Osteoblast (primary cell): Measurements from ENCODE around the gene CACNG1. TPM values are rescaled to one million over a fixed set of nuclear protein-coding genes. Genes with fewer than 3 reads are reported as not detected.

Experiments
- DNase-seq: peaks from one replicate; pipeline ENCODE4 v3.0.0; 2011; ENCODE audit warnings: low spot score, mixed read lengths; ENCODE audit not compliant: insufficient read length; ENCODE audit errors: missing footprints
- H2AFZ ChIP-seq: 2 replicates; pipeline ENCODE4 v1.6.0; 2011; ENCODE audit warnings: mild to moderate bottlenecking, low read length
- H3K27ac ChIP-seq: 2 replicates; pipeline ENCODE4 v1.5.1; 2011; ENCODE audit warnings: mild to moderate bottlenecking, low read depth, low read length, moderate library complexity
- H3K27me3 ChIP-seq: 2 replicates; pipeline ENCODE4 v1.6.0; 2012; ENCODE audit warnings: mild to moderate bottlenecking, control low read depth, inconsistent platforms, low read length, moderate library complexity; ENCODE audit not compliant: insufficient read depth
- H3K36me3 ChIP-seq: 2 replicates; pipeline ENCODE4 v1.5.1; 2011; ENCODE audit warnings: mild to moderate bottlenecking, low read length, control low read depth, moderate library complexity; ENCODE audit not compliant: insufficient read depth
- H3K4me1 ChIP-seq: 2 replicates; pipeline ENCODE4 v1.5.1; 2011; ENCODE audit warnings: mild to moderate bottlenecking, low read length, control low read depth, moderate library complexity; ENCODE audit not compliant: insufficient read depth
- H3K4me2 ChIP-seq: 2 replicates; pipeline ENCODE4 v1.6.0; 2011; ENCODE audit warnings: mild to moderate bottlenecking, low read length; ENCODE audit not compliant: insufficient read depth
- H3K4me3 ChIP-seq: fragments of 200-600 bp; sonication (generic); 3 replicates; pipeline ENCODE4 v1.5.1; 2012; ENCODE audit warnings: mild to moderate bottlenecking, low read length, inconsistent platforms; ENCODE audit not compliant: insufficient read depth
- H3K79me2 ChIP-seq: 2 replicates; pipeline ENCODE4 v1.6.0; 2012; ENCODE audit warnings: mild to moderate bottlenecking, low read length, control low read depth, inconsistent platforms; ENCODE audit not compliant: insufficient read depth
- H3K9me3 ChIP-seq: 2 replicates; pipeline ENCODE4 v1.5.1; 2011; ENCODE audit warnings: low read depth, low read length, control low read depth
- H4K20me1 ChIP-seq: 2 replicates; pipeline ENCODE4 v1.6.0; 2012; ENCODE audit warnings: mild to moderate bottlenecking, low read length, control low read depth; ENCODE audit not compliant: insufficient read depth
- CTCF ChIP-seq: IDR thresholded peaks from 2 replicates; pipeline ENCODE4 v1.5.1; 2011; ENCODE audit warnings: mild to moderate bottlenecking, low read depth, low read length, moderate library complexity; ENCODE audit errors: extremely low read depth
- total RNA-seq: library from RNA; depleted of rRNA; stranded (reverse); fragments of >200 nt; gene quantifications from 2 replicates; pipeline ENCODE4 v1.2.3, GENCODE V29; 2012

Gene CACNG1
- total RNA-seq, 1 donor, result not detected

- H3K79me2 ChIP-seq, result no peaks in the 10 kb centered on the region
- H3K9me3 ChIP-seq, result no peaks in the 10 kb centered on the region
- no peak for DNase-seq
- H3K27me3 ChIP-seq, result no peaks in the 10 kb centered on the region
- no peaks in the 10 kb centered on the region for H3K4me1 ChIP-seq
- no peaks in the 10 kb centered on the region for H4K20me1 ChIP-seq
- H3K4me2 ChIP-seq, result no peak overlapping the region
- H3K36me3 ChIP-seq, result no peaks in the 10 kb centered on the region
- no peak overlapping the region for H3K27ac ChIP-seq
- no peak overlapping the region for H3K4me3 ChIP-seq
- no peak overlapping the region for H2AFZ ChIP-seq
- no peak for TF ChIP-seq CTCF
These were observed 12.6 kb downstream of the CACNG1 start for GRCh38 chr17:67056746-67057490.

GRCh38 chr17:67058036-67058435, 13.7 kb downstream of the CACNG1 start:
- DNase-seq, result no peak
- H3K9me3 ChIP-seq, result no peaks in the 10 kb centered on the region
- no peak for TF ChIP-seq CTCF

GRCh38 chr17:67059372-67059771, 15.0 kb downstream of the CACNG1 start:
- Histone ChIP-seq H3K79me2 (no peaks in the 10 kb centered on the region), H4K20me1 (no peaks in the 10 kb centered on the region), H3K36me3 (no peaks in the 10 kb centered on the region), H3K4me2 (no peak overlapping the region), H3K4me3 (no peak overlapping the region), H3K4me1 (no peaks in the 10 kb centered on the region), H3K27ac (no peak overlapping the region), H3K9me3 (no peaks in the 10 kb centered on the region), H3K27me3 (no peaks in the 10 kb centered on the region), H2AFZ (no peak overlapping the region)
- no peak for TF ChIP-seq CTCF
- peak; percentile 68 for DNase-seq

More at GRCh38 chr17:67058036-67058435, 13.7 kb downstream of the CACNG1 start:
- Histone ChIP-seq H3K36me3 (no peaks in the 10 kb centered on the region), H3K27me3 (no peaks in the 10 kb centered on the region), H3K4me2 (no peak overlapping the region), H4K20me1 (no peaks in the 10 kb centered on the region), H3K79me2 (no peaks in the 10 kb centered on the region), H3K4me1 (no peaks in the 10 kb centered on the region), H3K4me3 (no peak overlapping the region), H2AFZ (no peak overlapping the region), H3K27ac (no peak overlapping the region)

GRCh38 chr17:67063141-67063540, 18.8 kb downstream of the CACNG1 start:
- Histone ChIP-seq H3K27ac (no peak overlapping the region), H3K9me3 (no peaks in the 10 kb centered on the region), H2AFZ (no peak overlapping the region), H3K79me2 (no peaks in the 10 kb centered on the region), H4K20me1 (no peaks in the 10 kb centered on the region), H3K36me3 (no peaks in the 10 kb centered on the region), H3K27me3 (no peaks in the 10 kb centered on the region), H3K4me1 (no peaks in the 10 kb centered on the region), H3K4me2 (no peak overlapping the region), H3K4me3 (no peak overlapping the region)
- no peak for TF ChIP-seq CTCF
- DNase-seq, result no peak
